ENCODE data around the gene SRP68.

- no peak for TF ChIP-seq ZFP3 (CRISPR knock-in tag; IDR thresholded peaks at IDR 0.05)
- TF ChIP-seq ZNF8 (CRISPR knock-in tag; IDR thresholded peaks at IDR 0.05), result no peak; the same call in 1 of the 2 replicates
- no peak for TF ChIP-seq CREB5 (CRISPR knock-in tag; IDR thresholded peaks at IDR 0.05; ENCODE audit: low read depth)
- no peak for TF ChIP-seq CSRNP3 (CRISPR knock-in tag; IDR thresholded peaks at IDR 0.05)
- no peak for TF ChIP-seq ARNTL (CRISPR knock-in tag; IDR thresholded peaks at IDR 0.05; ENCODE audit: borderline replicate concordance, low read depth)
- TF ChIP-seq ISL1 (CRISPR knock-in tag; IDR thresholded peaks at IDR 0.05), result no peak
- no peak for TF ChIP-seq OSR1 (CRISPR knock-in tag; IDR thresholded peaks at IDR 0.05)
- no peak for TF ChIP-seq RARB (CRISPR knock-in tag; IDR thresholded peaks at IDR 0.05)
These were observed 7.8 kb upstream of the SRP68 start for GRCh38 chr17:76079956-76080767.
